ENCODE measurements around the gene TXLNG.
"Not testable (repeated sequence)": the region's sequence is repeated elsewhere in the genome, so short reads cannot be mapped to it uniquely, and the experiment has no call there.

TXLNG gene

GRCh38 chrX:16778545-16778944 lies 7.7 kb upstream of the TXLNG start (continued):
- TF ChIP-seq ZBTB49 (tag by site-specific recombination; IDR thresholded peaks at IDR 0.05; ENCODE audit: low read depth) (no peak), ZNF311 (tag by site-specific recombination; IDR thresholded peaks at IDR 0.05; ENCODE audit: borderline replicate concordance) (no peak), ZNF274 (IDR thresholded peaks at IDR 0.05; ENCODE audit: low read length) (no peak), ZNF274 (tag by site-specific recombination; IDR thresholded peaks at IDR 0.05; ENCODE audit: borderline replicate concordance) (no peak), ZNF155 (tag by site-specific recombination; IDR thresholded peaks at IDR 0.05) (no peak), ZNF223 (tag by site-specific recombination; IDR thresholded peaks at IDR 0.05) (no peak), SP3 (tag by site-specific recombination; IDR thresholded peaks at IDR 0.05) (no peak)

GRCh38 chrX:16778993-16779392 lies 7.3 kb upstream of the TXLNG start:
- H3K9me3 ChIP-seq (ENCODE audit: control insufficient read depth, insufficient read depth, low read depth, low read length): no peaks in the 10 kb centered on the region
- no peak overlapping the region for H3K4me3 ChIP-seq (ENCODE audit: low read depth, low read length)
- TF ChIP-seq ZNF132 (tag by site-specific recombination; IDR thresholded peaks at IDR 0.05; ENCODE audit: borderline replicate concordance) (no peak), ZNF311 (tag by site-specific recombination; IDR thresholded peaks at IDR 0.05; ENCODE audit: borderline replicate concordance) (no peak), ZNF768 (tag by site-specific recombination; IDR thresholded peaks at IDR 0.05) (no peak)
- H3K4me1 ChIP-seq (ENCODE audit: control insufficient read depth, insufficient read depth, low read length): no peaks in the 10 kb centered on the region
- ChIA-PET POLR2A (no interaction called here), CTCF (interaction anchor here (0.6 kb wide), 1 partner anchor 46 kb away, joined by 4 read pairs; no protein-coding TSS in a partner anchor)
- no peak overlapping the region for H3K27ac ChIP-seq (ENCODE audit: extremely low read depth, low read depth, low read length)
- H3K36me3 ChIP-seq (ENCODE audit: control insufficient read depth in 2 of 2, insufficient read depth in 1 of 2, low read length in 2 of 2): no peaks in the 10 kb centered on the region

DNA sequence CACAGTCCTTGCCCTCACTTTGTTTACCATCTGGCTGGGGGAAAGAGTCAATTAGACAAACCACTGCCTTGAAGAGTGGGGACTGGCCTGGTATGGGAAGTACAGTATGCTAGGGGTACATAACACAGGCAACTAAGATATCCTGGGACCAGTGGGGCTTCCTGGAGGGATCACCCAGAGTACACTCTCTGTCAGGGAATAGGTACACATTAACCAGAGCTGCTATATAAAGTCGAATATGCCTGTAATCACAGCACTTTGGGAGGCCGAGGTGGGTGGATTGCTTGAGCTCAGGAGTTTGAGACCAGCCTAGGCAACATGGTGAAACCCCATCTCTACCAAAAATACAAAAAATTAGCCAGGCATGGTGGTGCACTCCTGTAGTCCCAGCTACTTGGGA lies 6.5 kb upstream of the TXLNG start:
- H3K36me3 ChIP-seq (ENCODE audit: control insufficient read depth in 2 of 2, insufficient read depth in 1 of 2, low read length in 2 of 2); H3K9me3 ChIP-seq (ENCODE audit: control insufficient read depth, insufficient read depth, low read depth, low read length); H3K4me1 ChIP-seq (ENCODE audit: control insufficient read depth, insufficient read depth, low read length); CTCF ChIA-PET; POLR2A ChIA-PET; H3K4me3 ChIP-seq (ENCODE audit: low read depth, low read length); H3K27ac ChIP-seq (ENCODE audit: extremely low read depth, low read depth, low read length): not testable (repeated sequence)

GRCh38 chrX:16783452-16783851 lies 2.8 kb upstream of the TXLNG start:
- POLR2A ChIA-PET: interaction anchor here (1.5 kb wide), 1 partner anchor 12 kb away, joined by 10 read pairs; no protein-coding TSS in a partner anchor
- peaks cover 0 to 3% of the 10 kb centered on the region in 2 experiments; a peak in 1 of 3 replicates for H3K36me3 ChIP-seq (ENCODE audit: control insufficient read depth in 2 of 2, insufficient read depth in 1 of 2, low read length in 2 of 2)
- H3K9me3 ChIP-seq (ENCODE audit: control insufficient read depth, insufficient read depth, low read depth, low read length): no peaks in the 10 kb centered on the region
- no peak overlapping the region for H3K4me3 ChIP-seq (ENCODE audit: low read depth, low read length)
- H3K27ac ChIP-seq (ENCODE audit: extremely low read depth, low read depth, low read length): no peak overlapping the region
- peaks cover 10% of the 10 kb centered on the region; the same call in 1 of the 2 replicates for H3K4me1 ChIP-seq (ENCODE audit: control insufficient read depth, insufficient read depth, low read length)
- CTCF ChIA-PET: no interaction called here
- no peak for TF ChIP-seq ZNF76 (tag by site-specific recombination; IDR thresholded peaks at IDR 0.05; ENCODE audit: borderline replicate concordance, low read depth)
- no peak for TF ChIP-seq WT1 (tag by site-specific recombination; IDR thresholded peaks at IDR 0.05)
- no peak for TF ChIP-seq SALL2 (tag by site-specific recombination; IDR thresholded peaks at IDR 0.05; ENCODE audit: borderline replicate concordance)
- TF ChIP-seq ZNF138 (tag by site-specific recombination; IDR thresholded peaks at IDR 0.05; ENCODE audit: borderline replicate concordance): no peak
- TF ChIP-seq, protein P1, sequence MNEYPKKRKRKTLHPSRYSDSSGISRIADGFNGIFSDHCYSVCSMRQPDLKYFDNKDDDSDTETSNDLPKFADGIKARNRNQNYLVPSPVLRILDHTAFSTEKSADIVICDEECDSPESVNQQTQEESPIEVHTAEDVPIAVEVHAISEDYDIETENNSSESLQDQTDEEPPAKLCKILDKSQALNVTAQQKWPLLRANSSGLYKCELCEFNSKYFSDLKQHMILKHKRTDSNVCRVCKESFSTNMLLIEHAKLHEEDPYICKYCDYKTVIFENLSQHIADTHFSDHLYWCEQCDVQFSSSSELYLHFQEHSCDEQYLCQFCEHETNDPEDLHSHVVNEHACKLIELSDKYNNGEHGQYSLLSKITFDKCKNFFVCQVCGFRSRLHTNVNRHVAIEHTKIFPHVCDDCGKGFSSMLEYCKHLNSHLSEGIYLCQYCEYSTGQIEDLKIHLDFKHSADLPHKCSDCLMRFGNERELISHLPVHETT (tag by site-specific recombination; IDR thresholded peaks at IDR 0.05): no peak
- TF ChIP-seq, protein P2, sequence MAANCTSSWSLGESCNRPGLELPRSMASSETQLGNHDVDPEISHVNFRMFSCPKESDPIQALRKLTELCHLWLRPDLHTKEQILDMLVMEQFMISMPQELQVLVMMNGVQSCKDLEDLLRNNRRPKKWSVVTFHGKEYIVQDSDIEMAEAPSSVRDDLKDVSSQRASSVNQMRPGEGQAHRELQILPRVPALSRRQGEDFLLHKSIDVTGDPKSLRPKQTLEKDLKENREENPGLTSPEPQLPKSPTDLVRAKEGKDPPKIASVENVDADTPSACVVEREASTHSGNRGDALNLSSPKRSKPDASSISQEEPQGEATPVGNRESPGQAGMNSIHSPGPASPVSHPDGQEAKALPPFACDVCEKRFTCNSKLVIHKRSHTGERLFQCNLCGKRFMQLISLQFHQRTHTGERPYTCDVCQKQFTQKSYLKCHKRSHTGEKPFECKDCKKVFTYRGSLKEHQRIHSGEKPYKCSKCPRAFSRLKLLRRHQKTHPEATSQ (tag by site-specific recombination; IDR thresholded peaks at IDR 0.05): no peak
- TF ChIP-seq ZNF133 (tag by site-specific recombination; IDR thresholded peaks at IDR 0.05): no peak
- no peak for TF ChIP-seq SETDB1 (IDR thresholded peaks at IDR 0.05; ENCODE audit: insufficient read length, low read length)
- TF ChIP-seq PRDM6 (tag by site-specific recombination; IDR thresholded peaks at IDR 0.05): no peak
- no peak for TF ChIP-seq ZNF521 (tag by site-specific recombination; IDR thresholded peaks at IDR 0.05)
- no peak for TF ChIP-seq FEZF1 (tag by site-specific recombination; IDR thresholded peaks at IDR 0.05)
- no peak for TF ChIP-seq ZNF473 (tag by site-specific recombination; IDR thresholded peaks at IDR 0.05)
- no peak for TF ChIP-seq ZNF121 (tag by site-specific recombination; IDR thresholded peaks at IDR 0.05)
- TF ChIP-seq ZNF785 (tag by site-specific recombination; IDR thresholded peaks at IDR 0.05): no peak
